Adipocyte (in vitro differentiated cells): ENCODE measurements around the gene SSU72.

Experiments used
- DNase-seq: peaks from one replicate; pipeline ENCODE4 v3.0.0-alpha.2; 2015; ENCODE audit warnings: low read depth
- H3K27me3 ChIP-seq: replicated peaks from 2 replicates; pipeline ENCODE4 v1.7.0; 2013; ENCODE audit warnings: mild to moderate bottlenecking, low read length, moderate library complexity; ENCODE audit not compliant: control insufficient read depth, insufficient read depth
- H3K36me3 ChIP-seq: 2 replicates; pipeline ENCODE4 v1.7.0; 2013; ENCODE audit warnings: low read length, mild to moderate bottlenecking, moderate library complexity; ENCODE audit not compliant: control insufficient read depth, insufficient read depth, severe bottlenecking
- H3K4me1 ChIP-seq: 2 replicates; pipeline ENCODE4 v1.7.0; 2013; ENCODE audit warnings: mild to moderate bottlenecking, low read length, moderate library complexity; ENCODE audit not compliant: control insufficient read depth, insufficient read depth
- H3K4me3 ChIP-seq: 2 replicates; pipeline ENCODE4 v1.7.0; 2013; ENCODE audit warnings: mild to moderate bottlenecking, low read length, moderate library complexity
- H3K9ac ChIP-seq: 2 replicates; pipeline ENCODE4 v1.7.0; 2013; ENCODE audit warnings: mild to moderate bottlenecking, low read length, moderate library complexity
- H3K9me3 ChIP-seq: 2 replicates; pipeline ENCODE4 v1.7.0; 2013; ENCODE audit warnings: mild to moderate bottlenecking, low read length, moderate library complexity; ENCODE audit not compliant: control insufficient read depth

Gene SSU72

GRCh38 chr1:1542766-1543705 is 31.6 kb downstream of the SSU72 start:
- no peak overlapping the region for H3K9ac ChIP-seq
- no peaks in the 10 kb centered on the region for H3K9me3 ChIP-seq
- no peaks in the 10 kb centered on the region for H3K27me3 ChIP-seq
- no peak overlapping the region for H3K4me3 ChIP-seq
- H3K4me1 ChIP-seq: peaks cover 4% of the 10 kb centered on the region
- DNase-seq: no peak
- peaks cover 23% of the 10 kb centered on the region for H3K36me3 ChIP-seq

- Histone ChIP-seq H3K4me3 (no peak overlapping the region), H3K9ac (no peak overlapping the region), H3K4me1 (peaks cover 4% of the 10 kb centered on the region), H3K36me3 (peaks cover 23% of the 10 kb centered on the region), H3K9me3 (no peaks in the 10 kb centered on the region), H3K27me3 (no peaks in the 10 kb centered on the region)
- no peak for DNase-seq
These were observed 32.5 kb downstream of the SSU72 start for GRCh38 chr1:1541956-1542765.

GRCh38 chr1:1540818-1541628 is 33.6 kb downstream of the SSU72 start:
- H3K4me1 ChIP-seq: peaks cover 4% of the 10 kb centered on the region
- no peaks in the 10 kb centered on the region for H3K27me3 ChIP-seq
- no peaks in the 10 kb centered on the region for H3K9me3 ChIP-seq
- H3K36me3 ChIP-seq: peaks cover 20% of the 10 kb centered on the region
- DNase-seq: no peak
- peak overlapping the region; percentile 77 for H3K9ac ChIP-seq
- H3K4me3 ChIP-seq: peak overlapping the region; percentile 64

- H3K9me3 ChIP-seq: no peaks in the 10 kb centered on the region
- peak within 1 kb of the TSS; percentile 74 for H3K4me3 ChIP-seq
- peak; percentile 94 for DNase-seq
- H3K27me3 ChIP-seq: no peaks in the 10 kb centered on the region
- H3K4me1 ChIP-seq: peaks cover 4% of the 10 kb centered on the region
- peaks cover 20% of the 10 kb centered on the region for H3K36me3 ChIP-seq
- peak within 1 kb of the TSS; percentile 77 for H3K9ac ChIP-seq
These were observed 34.4 kb downstream of the SSU72 start, which contains the start of gene TMEM240 for GRCh38 chr1:1540090-1540817. TSS of gene TMEM240 (minus strand) at chr1:1540624. CDS start at chr1:1540346, 278 bp downstream.

GRCh38 chr1:1539310-1540089 is 35.2 kb downstream of the SSU72 start:
- Histone ChIP-seq H3K9me3 (no peaks in the 10 kb centered on the region), H3K4me1 (peaks cover 4% of the 10 kb centered on the region), H3K27me3 (no peaks in the 10 kb centered on the region), H3K9ac (peak overlapping the region; percentile 64), H3K36me3 (peaks cover 20% of the 10 kb centered on the region), H3K4me3 (peak overlapping the region; percentile 74)
- DNase-seq: peak; percentile 56

GRCh38 chr1:1538989-1539309 is 35.7 kb downstream of the SSU72 start:
- H3K4me1 ChIP-seq: peaks cover 2% of the 10 kb centered on the region
- no peaks in the 10 kb centered on the region for H3K27me3 ChIP-seq
- H3K9ac ChIP-seq: peak overlapping the region; percentile 64
- peaks cover 20% of the 10 kb centered on the region for H3K36me3 ChIP-seq
- no peaks in the 10 kb centered on the region for H3K9me3 ChIP-seq
- DNase-seq: no peak
- peak overlapping the region; percentile 74 for H3K4me3 ChIP-seq

GRCh38 chr1:1538334-1538733 is 36.3 kb downstream of the SSU72 start:
- Histone ChIP-seq H3K4me1 (no peaks in the 10 kb centered on the region), H3K27me3 (no peaks in the 10 kb centered on the region), H3K9me3 (no peaks in the 10 kb centered on the region), H3K36me3 (peaks cover 20% of the 10 kb centered on the region), H3K9ac (no peak overlapping the region), H3K4me3 (no peak overlapping the region)
- no peak for DNase-seq

- Histone ChIP-seq H3K9ac (no peak overlapping the region), H3K27me3 (no peaks in the 10 kb centered on the region), H3K4me3 (no peak overlapping the region), H3K4me1 (no peaks in the 10 kb centered on the region), H3K36me3 (peaks cover 14% of the 10 kb centered on the region), H3K9me3 (no peaks in the 10 kb centered on the region)
- DNase-seq: no peak
These were observed 36.9 kb downstream of the SSU72 start for GRCh38 chr1:1537626-1538250.

- peaks cover 9% of the 10 kb centered on the region for H3K36me3 ChIP-seq
- no peaks in the 10 kb centered on the region for H3K9me3 ChIP-seq
- H3K27me3 ChIP-seq: no peaks in the 10 kb centered on the region
- H3K4me3 ChIP-seq: no peak overlapping the region
- DNase-seq: no peak
- H3K9ac ChIP-seq: no peak overlapping the region
- no peaks in the 10 kb centered on the region for H3K4me1 ChIP-seq
These were observed 37.6 kb downstream of the SSU72 start for GRCh38 chr1:1536938-1537546.
